ENCODE data around the gene MESP2. TPM values are rescaled to one million over a fixed set of nuclear protein-coding genes. Genes with fewer than 3 reads are reported as not detected.

MESP2 gene, protein sequence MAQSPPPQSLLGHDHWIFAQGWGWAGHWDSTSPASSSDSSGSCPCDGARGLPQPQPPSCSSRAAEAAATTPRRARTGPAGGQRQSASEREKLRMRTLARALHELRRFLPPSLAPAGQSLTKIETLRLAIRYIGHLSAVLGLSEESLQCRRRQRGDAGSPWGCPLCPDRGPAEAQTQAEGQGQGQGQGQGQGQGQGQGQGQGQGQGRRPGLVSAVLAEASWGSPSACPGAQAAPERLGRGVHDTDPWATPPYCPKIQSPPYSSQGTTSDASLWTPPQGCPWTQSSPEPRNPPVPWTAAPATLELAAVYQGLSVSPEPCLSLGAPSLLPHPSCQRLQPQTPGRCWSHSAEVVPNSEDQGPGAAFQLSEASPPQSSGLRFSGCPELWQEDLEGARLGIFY
- 1.5 TPM for polyA plus RNA-seq (2012; ENCODE audit: insufficient read depth, insufficient read length)

DNA sequence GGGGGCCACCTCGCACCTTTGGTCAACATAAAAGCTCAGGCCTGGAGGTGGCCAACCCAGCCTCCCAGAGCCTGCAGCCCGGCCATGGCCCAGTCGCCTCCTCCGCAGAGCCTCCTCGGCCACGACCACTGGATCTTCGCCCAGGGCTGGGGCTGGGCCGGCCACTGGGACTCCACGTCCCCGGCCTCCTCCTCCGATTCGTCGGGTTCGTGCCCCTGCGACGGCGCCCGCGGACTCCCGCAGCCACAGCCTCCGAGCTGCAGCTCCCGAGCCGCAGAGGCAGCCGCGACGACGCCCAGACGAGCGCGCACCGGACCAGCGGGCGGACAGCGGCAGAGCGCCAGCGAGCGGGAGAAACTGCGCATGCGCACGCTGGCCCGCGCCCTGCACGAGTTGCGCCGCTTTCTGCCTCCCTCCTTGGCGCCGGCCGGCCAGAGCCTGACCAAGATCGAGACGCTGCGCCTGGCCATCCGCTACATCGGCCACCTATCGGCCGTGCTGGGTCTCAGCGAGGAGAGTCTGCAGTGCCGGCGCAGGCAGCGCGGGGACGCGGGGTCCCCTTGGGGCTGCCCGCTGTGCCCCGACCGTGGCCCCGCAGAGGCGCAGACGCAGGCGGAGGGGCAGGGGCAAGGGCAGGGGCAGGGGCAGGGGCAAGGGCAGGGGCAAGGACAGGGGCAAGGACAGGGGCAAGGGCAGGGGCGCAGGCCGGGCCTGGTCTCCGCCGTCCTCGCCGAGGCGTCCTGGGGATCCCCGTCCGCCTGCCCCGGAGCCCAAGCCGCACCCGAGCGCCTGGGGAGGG, at the start of gene MESP2:
Gene MESP2 (plus strand): TSS at position 59 of the 799 bp plus-strand sequence. CDS start 26 bp downstream, at position 85.
- no peak for DNase-seq (ENCODE audit: low read depth, low spot score)
- H3K4me3 ChIP-seq (ENCODE audit: low read length), result peak within 1 kb of the TSS; percentile 33

DNA sequence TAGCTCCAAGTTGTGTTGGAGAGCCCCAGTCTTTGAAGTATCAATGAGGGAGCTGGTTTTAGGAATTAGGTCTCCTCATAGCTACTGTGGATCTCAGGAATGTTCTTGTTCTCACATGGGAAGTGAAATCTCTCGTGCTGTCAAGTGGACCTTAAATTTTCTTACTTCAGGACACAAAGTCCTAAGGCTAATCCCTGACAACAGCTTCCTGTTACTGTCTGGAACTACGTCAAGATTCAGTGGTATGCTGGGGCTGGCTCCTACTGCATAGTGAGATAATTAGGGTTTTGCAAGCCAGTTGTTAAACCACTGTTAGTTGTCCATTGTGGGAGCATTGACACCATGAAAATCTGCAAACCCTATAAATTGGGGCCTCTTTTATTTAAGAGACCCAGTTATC, 47.9 kb upstream of the MESP2 start:
- no peak for DNase-seq (ENCODE audit: low read depth, low spot score)
- H3K4me3 ChIP-seq (ENCODE audit: low read length), result no peak overlapping the region

DNA sequence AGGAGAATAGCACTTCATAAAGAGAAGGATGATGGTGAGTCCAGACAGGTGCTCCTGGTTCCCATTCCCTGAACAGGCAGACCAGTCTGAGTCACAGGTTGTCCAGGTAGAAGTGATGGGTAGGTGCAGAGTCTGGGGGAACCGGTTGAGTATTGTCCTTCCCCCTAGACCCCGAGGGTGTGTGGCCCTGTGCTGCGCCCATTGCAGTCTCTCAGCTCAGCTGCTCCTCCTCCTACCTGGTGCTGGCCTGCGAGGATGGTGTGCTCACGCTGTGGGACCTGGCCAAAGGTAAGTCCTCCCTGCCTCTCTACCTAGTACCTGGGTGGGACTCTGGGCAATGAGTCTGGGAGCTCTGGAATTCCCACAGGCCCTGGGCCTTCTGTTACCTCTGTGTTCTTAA, 44.9 kb upstream of the MESP2 start:
- no peak for DNase-seq (ENCODE audit: low read depth, low spot score)

DNA sequence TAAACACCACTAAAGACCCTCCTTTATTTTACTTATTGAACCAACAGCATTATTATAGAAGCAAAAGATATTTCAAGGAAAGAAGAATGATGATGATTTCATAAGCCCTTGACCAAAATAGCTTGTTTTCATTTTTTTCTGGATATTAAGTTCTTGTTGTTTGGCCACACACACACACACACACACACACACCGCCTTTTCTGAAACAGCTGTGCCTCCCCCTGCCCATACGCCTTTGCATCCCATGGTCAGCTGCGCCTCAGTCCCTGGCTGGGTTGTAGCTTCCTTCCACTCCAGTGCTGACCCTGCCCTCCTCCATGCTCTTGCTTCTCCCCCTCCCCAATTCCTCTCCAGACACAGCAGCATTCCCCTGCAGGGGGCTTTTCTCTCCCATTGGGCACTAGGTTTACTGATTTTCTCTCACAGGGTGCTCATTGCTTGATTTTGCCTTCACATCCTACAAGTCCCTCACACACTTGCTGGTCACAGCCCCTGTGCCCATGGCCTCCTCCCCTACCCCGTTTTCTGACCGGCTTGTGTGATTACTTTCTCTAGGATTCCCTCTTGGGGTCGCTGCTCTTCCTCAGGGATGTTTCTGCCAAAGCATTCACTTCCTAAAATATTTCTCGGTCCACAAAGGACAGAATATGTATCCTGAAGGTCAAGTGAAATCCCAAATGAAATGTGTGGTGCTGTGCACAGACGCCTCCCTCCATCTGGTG, 43.5 kb upstream of the MESP2 start:
- DNase-seq (ENCODE audit: low read depth, low spot score), result no peak
- no peak overlapping the region for H3K4me3 ChIP-seq (ENCODE audit: low read length)

More for the DNA sequence above, 44.9 kb upstream of the MESP2 start:
- no peak overlapping the region for H3K4me3 ChIP-seq (ENCODE audit: low read length)

DNA sequence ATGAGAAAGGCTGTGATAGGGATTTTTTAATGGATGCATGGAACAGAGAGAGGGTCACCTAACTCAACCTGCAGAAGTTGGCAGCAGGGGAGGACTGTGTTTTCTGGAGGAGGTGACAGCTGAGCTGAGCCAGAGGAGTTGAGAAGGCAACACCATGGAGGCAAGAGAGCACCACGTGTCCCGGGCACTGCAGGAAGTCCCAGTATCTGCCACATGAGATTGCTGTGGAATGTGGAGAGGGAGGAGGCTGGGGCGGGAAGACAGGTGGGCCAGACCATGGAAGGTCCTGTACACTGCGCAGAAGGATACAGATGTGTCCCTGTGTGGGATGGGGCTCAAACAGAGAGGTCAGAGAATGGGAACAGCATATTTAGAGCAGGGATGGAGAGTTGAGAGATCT, 40.4 kb upstream of the MESP2 start:
- H3K4me3 ChIP-seq (ENCODE audit: low read length), result no peak overlapping the region
- no peak for DNase-seq (ENCODE audit: low read depth, low spot score)

DNA sequence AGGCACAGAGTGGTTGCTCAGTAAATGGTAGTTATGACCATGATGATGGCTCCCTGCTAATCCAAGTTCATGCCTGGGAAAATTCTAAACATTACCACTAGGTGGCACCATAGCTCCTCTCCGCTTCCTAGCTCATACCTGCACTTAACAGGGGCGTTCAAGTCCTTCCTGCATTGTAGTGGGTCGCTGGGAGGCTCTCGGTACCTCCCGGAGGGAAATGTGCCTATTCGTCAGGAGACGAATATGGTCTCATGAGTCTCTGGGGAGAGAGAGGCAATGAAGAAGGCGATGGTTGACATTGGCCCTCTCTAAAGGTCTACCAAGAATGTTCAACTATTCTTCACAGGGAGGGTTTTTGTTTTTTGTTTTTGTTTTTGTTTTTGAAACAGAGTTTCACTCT, 36.0 kb upstream of the MESP2 start:
- H3K4me3 ChIP-seq (ENCODE audit: low read length), result no peak overlapping the region; the same call in 1 of the 2 replicates
- peak; percentile 78 for DNase-seq (ENCODE audit: low read depth, low spot score)

DNA sequence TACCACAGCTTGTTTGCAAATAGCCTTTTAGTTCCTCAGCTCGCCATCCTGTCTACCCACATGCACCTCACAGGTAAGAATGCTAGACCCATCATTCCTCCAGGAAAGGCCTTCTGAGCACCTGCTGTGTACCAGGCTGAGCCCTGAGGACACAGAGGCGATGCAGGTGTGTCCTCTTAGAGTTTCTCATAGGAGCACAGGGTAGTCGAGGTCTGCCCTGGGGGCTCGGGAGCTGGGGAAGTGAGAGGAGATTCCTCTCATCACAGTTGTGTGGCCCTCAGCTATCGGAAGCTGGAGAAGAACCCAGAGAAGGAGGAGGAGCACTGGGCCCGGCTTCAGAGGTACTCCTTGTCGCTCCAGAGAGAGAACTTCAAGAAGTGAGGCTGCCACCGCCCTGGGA, 33.1 kb upstream of the MESP2 start:
- no peak overlapping the region for H3K4me3 ChIP-seq (ENCODE audit: low read length)
- DNase-seq (ENCODE audit: low read depth, low spot score), result no peak

DNA sequence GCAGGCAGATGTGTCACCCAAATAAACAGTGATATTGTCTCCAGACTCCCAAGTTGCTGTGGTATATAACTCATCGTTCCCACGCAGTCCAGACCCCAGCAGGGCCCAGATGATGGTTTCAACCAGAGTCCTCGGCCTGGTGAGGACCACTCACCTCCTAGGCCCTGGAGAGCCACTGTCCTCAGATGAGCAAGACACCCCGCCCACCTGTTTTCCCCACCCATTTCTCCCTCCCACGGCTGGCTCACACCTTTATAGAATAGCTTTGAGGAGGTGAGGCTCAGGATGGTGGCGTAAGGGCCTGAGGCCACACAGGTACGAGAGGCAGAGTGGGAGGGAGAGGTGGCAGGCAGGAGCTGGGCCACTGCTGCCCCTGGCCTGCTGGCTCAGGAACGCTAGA, 32.5 kb upstream of the MESP2 start:
- no peak overlapping the region for H3K4me3 ChIP-seq (ENCODE audit: low read length)

DNA sequence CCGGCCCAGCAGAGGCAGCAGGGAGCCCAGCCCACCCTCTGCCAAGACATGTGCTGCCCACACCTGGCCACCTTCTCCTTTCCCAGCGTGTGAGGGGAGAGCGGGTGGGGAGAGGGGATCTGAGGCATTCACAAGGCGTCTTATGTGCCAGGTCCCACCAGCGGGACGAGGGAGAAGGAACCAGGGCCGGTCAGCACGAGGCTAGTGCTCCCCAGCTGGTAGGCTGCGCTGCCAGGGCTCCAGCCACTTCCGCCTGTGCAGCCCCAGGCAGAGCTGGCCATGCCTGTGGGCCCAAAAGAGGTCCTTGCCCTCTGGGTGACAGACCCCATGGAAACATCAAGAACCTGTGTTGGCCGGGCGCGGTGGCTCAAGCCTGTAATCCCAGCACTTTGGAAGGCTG, 31.0 kb upstream of the MESP2 start:
- no peak overlapping the region for H3K4me3 ChIP-seq (ENCODE audit: low read length)
- no peak for DNase-seq (ENCODE audit: low read depth, low spot score)

More for the DNA sequence above, 32.5 kb upstream of the MESP2 start:
- no peak for DNase-seq (ENCODE audit: low read depth, low spot score)

DNA sequence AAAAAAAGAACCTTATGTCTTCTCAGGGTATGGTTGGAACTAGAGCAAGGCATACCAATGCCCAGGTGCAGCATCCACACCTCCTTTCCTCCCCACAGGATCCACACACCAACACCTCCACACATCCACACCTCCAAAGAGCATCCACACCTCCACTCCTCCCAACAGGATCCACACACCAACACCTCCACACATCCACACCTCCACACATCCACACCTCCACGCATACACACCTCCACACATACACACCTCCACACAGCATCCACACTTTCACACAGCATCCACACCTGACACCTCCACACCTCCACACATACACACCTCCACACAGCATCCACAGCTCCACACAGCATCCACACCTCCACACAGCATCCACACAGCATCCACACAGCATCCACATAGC, 30.4 kb upstream of the MESP2 start:
- no peak for DNase-seq (ENCODE audit: low read depth, low spot score)
- H3K4me3 ChIP-seq (ENCODE audit: low read length), result no peak overlapping the region

DNA sequence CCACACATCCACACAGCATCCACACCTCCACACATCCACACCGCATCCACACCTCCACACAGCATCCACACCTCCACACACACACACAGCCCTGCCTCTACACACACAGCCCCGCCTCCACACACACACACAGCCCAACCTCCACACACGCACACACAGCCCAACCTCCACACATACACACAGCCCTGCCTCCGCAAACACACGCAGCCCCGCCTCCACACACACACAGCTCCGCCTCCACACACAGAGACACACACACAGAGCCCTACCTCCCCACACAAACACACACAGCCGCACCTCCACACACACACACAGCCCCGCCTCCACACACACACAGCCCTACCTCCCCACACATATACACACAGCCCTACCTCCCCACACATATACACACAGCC, 29.7 kb upstream of the MESP2 start:
- no peak overlapping the region for H3K4me3 ChIP-seq (ENCODE audit: low read length)
- no peak for DNase-seq (ENCODE audit: low read depth, low spot score)

DNA sequence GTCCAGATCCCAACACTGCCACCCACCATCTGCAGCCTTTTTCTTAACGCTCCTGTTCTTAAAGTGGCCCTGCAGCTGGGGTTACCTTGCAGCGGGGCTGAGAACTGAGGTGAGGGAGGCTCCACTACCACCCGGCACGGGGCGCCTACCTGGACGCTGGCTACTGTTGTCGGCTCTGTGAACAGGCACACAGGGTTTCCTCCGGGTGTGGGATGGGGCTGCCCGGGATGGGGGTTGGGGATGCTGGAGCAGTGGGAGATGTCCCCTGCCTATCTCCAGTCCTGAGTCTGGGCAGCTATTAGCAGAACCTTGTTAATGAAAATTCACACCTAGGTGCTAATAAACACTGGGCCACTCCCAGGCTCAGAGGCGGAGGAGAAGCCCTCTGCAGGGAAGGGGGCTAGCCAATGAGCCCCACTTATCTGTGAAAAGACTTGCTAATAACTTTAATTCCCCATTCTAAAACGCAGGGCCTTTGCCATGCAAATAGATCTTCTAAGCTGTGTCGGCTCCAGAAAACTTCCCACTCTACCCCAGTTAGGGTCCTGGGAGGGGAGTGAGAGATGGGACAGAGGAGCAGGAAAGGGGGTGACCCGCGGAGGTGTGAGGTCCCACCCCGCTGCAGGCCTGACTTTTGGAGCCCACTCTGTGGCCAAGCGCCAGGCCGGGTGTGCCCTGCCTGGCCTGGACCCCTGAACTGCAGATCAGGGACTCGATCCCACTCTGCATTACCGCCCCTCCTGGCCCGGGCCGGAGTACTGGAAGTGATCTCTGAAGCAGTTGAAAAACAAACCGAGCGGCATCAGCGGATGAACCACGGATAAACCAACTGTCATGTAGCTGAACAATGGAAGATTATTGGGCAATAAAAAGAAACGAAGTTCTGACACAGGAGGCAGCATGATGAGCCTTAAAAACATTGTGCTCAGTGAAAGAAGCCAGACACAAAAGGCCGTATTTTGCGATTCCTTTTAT, 28.1 kb upstream of the MESP2 start:
- no peak overlapping the region for H3K4me3 ChIP-seq (ENCODE audit: low read length)
- no peak for DNase-seq (ENCODE audit: low read depth, low spot score)

DNA sequence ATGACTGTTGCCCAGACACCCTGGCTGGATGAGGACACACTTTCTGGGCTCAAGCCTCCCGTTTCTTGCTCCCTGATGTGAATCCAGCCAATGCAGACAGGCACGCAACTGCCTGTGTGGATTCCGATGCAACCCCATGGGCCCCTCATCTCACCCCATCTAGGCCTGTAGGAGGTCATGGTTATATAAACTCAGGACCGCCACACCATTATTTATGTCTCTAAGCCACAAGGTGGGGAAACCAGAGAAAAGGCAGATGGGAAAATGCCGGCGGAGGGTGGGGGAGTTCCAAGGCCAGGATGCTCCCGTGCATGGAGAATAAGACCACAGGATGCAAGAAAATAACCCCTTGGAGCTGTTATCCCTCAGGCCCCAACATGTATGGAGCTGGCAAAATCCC, 27.1 kb upstream of the MESP2 start:
- no peak overlapping the region for H3K4me3 ChIP-seq (ENCODE audit: low read length)
- DNase-seq (ENCODE audit: low read depth, low spot score), result no peak

DNA sequence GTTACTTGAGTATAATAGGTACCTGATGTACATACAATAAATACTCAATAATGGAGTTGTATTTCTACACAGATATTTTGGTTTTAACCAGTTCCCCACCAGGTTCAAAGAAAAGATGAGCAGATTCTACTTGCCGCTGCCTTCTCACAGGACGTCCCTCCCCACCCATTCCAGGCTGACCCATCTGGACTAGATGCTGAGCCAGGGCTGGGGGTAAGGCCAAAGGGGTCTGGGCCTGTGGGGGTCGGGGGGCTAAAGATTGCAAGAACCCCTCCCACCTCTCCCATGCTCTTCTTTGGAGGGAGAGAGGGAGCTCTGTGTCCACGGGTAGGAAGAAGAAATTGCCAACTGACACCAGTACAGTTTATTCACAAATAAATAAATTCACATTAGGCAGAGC, 26.6 kb upstream of the MESP2 start:
- no peak overlapping the region for H3K4me3 ChIP-seq (ENCODE audit: low read length)
- DNase-seq (ENCODE audit: low read depth, low spot score), result no peak

DNA sequence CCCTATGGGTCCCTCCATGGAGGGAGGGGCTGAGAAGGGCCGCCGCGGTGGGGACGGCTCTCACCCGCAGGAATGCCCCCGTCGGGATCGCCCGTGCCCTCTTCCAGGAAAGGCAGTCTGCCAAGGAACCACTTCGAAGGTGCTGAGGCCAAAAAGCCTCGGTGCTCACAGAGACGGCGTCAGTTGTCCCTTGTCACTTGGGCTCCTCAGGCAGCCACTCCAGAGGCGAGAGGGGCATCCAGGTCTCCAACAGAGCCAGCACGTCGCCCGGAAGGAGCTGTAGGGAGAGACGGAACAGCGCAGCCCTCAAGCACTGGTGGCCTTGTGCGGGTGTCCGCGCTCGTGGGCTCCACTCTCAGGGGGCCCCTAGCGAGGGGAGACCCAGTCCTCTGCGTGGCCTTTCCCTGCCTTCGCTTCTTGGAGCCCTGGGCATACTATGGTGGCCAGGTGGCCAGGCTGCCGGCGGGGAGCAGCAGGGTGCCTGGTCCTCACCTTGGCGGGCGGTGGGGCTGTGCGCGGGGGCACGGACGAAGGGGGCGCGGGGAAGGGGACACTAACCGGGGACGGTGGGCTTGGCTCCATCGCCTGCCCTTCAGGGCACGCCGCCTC, 26.1 kb upstream of the MESP2 start:
- peak overlapping the region; percentile 58 for H3K4me3 ChIP-seq (ENCODE audit: low read length)
- DNase-seq (ENCODE audit: low read depth, low spot score), result no peak

DNA sequence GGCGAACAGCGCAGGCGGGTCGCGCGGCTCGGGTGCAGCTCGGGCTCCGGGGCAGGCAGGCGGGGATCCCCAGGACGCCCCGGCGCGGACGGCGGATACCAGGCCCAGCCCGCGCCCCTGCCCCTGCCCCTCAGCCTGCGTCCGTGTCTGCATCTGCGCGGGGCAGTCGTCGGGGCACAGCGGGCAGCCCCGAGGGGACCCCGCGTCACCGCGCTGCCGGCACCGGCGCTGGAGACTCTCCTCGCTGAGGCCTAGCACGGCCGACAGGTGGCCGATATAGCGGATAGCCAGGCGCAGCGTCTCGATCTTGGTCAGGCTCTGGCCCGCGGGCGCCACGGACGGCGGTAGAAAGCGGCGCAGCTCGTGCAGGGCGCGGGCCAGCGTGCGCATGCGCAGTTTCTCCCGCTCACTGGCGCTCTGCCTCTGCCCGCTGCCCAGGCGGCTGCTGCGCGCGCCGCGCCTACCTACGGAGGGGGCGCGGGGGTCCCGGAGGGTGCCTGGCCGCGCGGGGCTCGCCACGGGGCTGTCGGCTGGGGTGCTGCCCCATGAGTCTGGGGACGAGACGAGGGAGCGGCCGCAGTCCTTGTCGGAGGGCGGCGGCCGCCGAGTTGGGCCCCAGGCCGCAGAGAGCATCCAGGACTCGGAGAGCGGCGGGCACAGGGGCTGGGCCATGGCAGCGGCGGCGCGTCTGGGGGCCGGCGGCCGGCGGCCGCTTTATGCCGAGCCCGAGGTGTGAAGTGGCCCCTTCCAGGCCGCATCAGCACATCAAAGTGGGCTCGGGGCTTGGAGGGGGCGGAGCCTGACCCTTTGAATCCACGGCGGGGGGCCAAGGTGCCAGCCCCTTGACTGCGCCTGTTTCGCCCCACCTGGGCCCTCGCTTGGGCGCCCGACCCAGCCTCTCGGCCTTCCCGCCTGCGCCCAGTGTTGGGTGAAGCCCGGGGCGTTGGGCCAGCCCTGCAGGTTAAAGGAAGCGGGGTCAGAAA, 25.3 kb upstream of the MESP2 start, which contains the start of gene MESP1:
Gene MESP1 (minus strand): TSS at position 690 of the 983 bp plus-strand sequence. CDS start 18 bp downstream, at position 672.
- peak within 1 kb of the TSS; percentile 58 for H3K4me3 ChIP-seq (ENCODE audit: low read length)
- DNase-seq (ENCODE audit: low read depth, low spot score), result peak; percentile 52

DNA sequence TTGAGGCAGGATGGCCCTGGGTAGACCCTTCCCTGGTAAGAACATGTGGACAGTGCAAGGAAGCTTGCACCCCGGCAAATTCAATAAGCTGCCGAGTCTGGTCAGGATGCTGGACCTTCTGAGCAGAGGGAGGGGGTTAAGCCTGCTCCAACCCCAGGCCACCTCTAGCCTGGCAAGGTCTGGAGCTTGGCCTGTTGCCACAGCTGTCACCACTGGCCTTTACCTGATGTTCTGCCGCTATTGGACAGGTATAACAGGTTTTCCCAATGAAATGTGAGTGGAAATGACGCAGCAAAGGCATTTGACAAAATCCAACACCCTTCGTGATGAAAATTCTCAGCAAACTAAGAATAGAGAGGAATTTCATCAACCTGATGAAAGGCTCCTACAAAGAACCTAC, 24.4 kb upstream of the MESP2 start:
- H3K4me3 ChIP-seq (ENCODE audit: low read length), result no peak overlapping the region
- DNase-seq (ENCODE audit: low read depth, low spot score), result no peak

All from Jurkat, Clone E6-1 (cell line).